GM19025 (cell line): Measurements from ENCODE around the gene FNDC11.
"Not testable (repeated sequence)": the region's sequence is repeated elsewhere in the genome, so short reads cannot be mapped to it uniquely, and the experiment has no call there.

Experiments
- ATAC-seq: cut with Tn5 transposase; IDR thresholded peaks from one replicate; pipeline ENCODE4 v1.9.1; 2021; ENCODE audit warnings: mild to moderate bottlenecking, low read depth, moderate library complexity; ENCODE audit not compliant: unreplicated experiment

FNDC11 gene

GRCh38 chr20:63553933-63554290 is at the start of gene FNDC11:
Gene FNDC11, plus strand, starts transcription at chr20:63554159. Its CDS starts 1,505 bp downstream, at chr20:63555664.
- no peak for ATAC-seq

- no peak for ATAC-seq
Measured at GRCh38 chr20:63504642-63505041, 49.3 kb upstream of the FNDC11 start.

DNA sequence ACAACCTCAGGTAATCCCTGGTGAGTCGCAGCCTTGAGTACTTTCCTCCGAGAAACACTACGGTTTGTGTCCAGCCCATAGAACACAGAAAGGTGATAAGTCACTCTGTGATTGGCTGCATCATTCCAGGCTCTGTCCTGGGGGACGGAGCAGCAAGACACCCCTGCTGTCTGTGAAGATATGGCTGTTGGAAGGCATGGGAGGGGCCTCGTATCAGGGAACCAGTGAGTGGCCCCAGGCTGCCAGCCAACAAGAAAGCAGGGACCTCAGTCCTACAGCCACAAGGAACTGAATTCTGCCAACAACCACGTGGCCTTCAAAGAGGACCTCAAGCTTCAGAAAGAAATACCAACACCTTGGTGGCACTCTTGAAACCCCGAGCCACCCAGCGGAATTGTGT is 48.7 kb upstream of the FNDC11 start:
- ATAC-seq, result no peak

GRCh38 chr20:63505723-63506122 is 48.2 kb upstream of the FNDC11 start:
- no peak for ATAC-seq

GRCh38 chr20:63507083-63507743 is 46.7 kb upstream of the FNDC11 start:
- no peak for ATAC-seq

GRCh38 chr20:63508072-63508768 is 45.7 kb upstream of the FNDC11 start:
- ATAC-seq, result no peak

GRCh38 chr20:63509088-63509564 is 44.8 kb upstream of the FNDC11 start:
- no peak for ATAC-seq

DNA sequence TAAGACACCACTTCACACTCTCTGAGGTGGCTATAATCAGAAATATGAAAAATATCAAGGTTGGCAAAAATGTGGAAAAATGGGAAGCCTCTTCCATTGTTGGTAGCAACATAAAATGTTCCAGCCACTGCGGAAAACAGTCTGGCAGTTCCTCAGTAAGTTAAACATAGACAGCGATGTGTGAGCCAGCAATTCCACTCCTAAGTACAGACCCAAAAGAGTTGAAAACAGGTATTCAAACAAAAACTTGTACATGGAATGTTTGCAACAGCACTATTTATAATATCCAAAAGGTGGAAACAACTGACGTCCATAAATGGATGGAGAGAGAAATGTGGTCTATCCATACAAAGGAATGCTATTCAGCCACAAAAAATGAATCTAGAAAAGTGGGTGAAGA is 40.8 kb upstream of the FNDC11 start:
- ATAC-seq, result no peak

DNA sequence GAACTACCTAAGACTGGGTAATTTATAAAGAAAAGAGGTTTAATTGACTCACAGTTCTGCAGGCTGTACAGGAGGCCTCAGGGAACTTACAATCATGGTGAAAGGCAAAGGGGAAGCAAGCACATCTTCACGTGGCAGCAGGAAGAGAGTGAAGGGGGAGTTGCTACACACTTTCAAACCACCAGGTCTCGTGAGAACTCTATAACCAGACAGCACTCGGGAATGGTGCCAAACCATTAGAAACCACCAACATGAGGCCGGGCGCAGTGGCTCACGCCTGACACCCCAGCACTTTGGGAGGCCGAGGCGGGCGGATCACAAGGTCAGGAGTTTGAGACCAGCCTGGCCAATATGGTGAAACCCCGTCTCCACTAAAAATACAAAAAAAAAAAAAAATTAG is 39.4 kb upstream of the FNDC11 start:
- ATAC-seq, result not testable (repeated sequence)

GRCh38 chr20:63517376-63518309 is 36.3 kb upstream of the FNDC11 start:
- ATAC-seq, result no peak

GRCh38 chr20:63518351-63518861 is 35.6 kb upstream of the FNDC11 start:
- ATAC-seq, result no peak

- no peak for ATAC-seq
Measured at GRCh38 chr20:63518946-63519667, 34.9 kb upstream of the FNDC11 start.

DNA sequence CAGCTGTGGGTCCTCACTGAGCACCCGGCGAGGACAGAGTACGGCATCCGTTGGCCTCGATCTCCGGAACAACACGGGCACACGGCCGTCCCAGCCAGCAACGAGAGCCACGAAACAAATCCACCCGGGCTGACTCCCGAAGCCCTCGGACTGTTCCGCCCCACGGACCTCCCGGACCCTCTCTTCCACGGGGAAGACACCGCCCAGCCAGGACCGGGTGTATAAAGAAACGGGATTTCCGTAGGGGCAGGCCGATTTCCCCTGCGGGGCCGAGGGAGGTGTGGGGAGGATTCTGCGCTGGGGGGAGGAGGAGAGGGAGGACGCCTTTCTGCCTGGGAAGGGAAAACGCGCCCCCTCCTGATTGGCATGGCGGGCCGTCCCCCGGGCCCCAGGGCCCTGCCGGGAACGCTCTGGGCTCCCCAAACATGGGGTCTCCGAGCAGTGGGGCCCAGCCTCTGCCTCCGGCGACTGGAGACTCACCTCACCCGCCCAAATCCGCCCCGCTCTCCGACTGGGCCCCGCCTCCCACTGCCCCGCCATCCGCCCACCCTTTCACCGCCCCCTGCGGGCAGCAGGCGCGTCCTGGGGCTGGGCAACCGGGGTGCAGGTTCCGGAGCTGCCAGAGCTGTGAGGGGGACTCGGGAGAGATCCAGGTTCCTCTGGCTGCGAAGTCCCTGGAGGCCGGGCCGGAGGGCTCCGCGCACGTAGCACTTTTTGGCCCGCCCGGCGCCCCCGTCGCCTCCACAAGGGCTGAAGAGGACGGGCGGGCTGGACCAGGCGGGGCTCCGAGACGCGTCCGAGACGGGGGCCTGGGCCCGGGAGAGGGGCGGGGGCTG is 34.1 kb upstream of the FNDC11 start:
- ATAC-seq, result peak; percentile 39

- ATAC-seq, result peak; percentile 78
Measured at GRCh38 chr20:63520504-63520933, 33.4 kb upstream of the FNDC11 start, which contains the start of gene PPDPF. Gene PPDPF, plus strand, starts transcription at chr20:63520765. Its CDS starts 544 bp downstream, at chr20:63521309.

DNA sequence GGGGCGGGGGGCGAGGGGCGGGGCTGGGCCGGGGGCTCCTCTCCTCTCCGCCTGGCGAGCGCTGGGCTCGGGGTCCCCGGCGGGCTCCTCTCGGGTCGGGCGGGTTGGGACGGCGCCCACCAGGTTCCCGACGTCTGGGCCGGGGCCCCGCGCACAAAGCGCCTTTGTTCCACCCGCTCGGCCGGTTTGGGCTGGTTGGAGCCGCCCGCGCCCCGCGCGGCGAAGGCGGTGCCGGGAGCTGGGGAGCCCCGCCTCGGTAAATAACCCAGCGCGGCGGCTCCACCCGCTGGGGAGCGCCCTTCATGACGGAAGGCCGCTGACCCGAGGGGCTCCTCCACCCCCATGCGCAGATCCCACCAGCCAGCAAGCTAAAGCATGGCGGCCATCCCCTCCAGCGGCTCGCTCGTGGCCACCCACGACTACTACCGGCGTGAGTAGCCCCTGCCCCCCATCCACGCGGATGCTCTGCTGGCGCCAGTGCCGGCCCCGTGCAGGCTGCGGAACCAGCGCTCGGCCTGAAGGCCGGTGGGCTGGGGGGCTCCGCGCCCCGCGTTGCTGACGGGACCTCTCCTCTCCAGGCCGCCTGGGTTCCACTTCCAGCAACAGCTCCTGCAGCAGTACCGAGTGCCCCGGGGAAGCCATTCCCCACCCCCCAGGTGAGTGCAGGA is 32.9 kb upstream of the FNDC11 start:
- ATAC-seq, result peak; percentile 48

GRCh38 chr20:63521602-63522001 is 32.4 kb upstream of the FNDC11 start:
- no peak for ATAC-seq

DNA sequence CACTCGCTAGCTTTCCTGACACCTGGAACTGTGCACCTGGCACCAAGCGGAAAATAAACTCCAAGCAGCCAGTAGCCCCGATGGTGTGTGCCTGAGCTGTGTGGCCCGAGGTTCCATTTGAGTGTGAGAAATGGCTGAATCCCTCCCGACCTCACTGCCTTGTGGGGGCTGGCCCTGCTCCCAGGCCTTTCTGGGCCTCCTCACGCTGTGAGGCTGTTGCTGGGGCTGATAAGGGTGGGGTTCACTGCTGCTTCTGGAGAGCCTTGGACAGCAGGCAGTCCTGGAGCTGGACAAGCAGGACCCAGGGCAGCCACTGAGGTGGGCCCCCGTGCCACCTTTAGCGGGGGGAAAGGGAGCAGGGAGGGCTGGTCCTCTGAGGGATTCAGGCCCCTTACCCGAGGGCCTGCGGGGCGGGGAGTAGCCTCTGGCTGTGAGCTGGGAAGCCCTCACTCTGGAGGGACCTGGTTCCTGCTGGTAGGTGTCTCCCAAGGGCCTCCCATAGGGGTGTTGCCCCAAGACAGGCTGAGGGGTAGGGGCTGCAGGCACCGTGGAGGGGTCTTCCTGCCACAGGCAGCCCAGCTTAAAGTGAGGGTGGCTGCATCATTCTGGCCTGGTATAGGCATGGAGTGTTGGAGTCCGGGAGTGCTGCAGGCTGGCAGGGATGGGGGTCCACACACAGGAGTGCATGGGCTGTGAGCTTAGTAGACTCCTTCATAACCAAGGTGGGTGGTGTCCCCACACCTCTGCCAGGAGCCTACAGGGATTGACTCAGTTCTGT is 31.7 kb upstream of the FNDC11 start:
- no peak for ATAC-seq
